Measurements from ENCODE around the gene RNF26. TPM values are rescaled to one million over a fixed set of nuclear protein-coding genes. Genes with fewer than 3 reads are reported as not detected.

RNF26 gene
- total RNA-seq, 1 donor from 2014 or later = 45.6 TPM

DNA sequence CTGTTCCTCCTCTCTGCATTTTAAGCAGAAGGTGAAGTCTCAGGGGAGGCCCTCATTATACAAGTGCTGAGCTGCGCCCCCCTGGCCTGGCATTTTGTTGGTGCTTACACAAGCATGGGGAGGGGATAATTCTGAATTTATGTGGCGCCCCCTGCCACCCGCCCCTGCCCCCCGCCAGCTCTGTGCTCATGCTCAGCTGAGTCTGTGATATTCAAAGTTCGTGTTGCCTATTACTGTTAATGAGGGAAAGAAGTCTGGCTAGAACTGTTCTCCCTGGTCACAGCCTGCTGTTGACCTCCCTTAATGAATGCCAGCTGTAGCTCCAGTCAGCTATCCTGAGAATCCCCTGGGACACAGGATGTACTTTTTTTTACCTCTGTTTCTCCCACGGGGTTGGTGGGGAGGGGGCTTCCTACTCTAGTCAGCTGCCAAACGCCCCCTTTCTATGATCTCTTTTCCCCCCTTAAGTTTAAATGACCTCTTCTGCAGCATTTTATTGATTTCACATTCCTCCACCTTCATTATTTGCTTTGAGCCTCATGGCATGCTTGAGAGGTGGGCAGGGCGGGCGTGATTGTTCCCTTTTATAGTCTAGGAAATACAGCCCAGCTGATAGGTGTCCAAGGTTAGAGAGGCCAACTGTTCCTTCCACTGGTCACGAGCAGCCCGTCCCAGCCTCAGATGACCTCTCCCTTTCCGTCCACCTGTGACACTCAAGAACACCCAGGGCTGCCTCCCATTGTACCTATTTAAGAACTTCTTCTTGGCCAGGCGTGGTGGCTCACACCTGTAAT lies 35.0 kb downstream of the RNF26 start:
- Mint-ChIP-seq H3K4me1 (ENCODE audit: unreplicated experiment) (peaks cover 55% of the 10 kb centered on the region), H3K9me3 (peaks cover 4% of the 10 kb centered on the region), H3K36me3 (peaks cover 3% of the 10 kb centered on the region), H3K27me3 (peaks cover 24% of the 10 kb centered on the region), H3K27ac (peak overlapping the region; percentile 84), H3K4me3 (peak overlapping the region; percentile 40)
- DNase-seq (ENCODE audit: extremely low spot score, unreplicated experiment) = no peak
- TF ChIP-seq, protein P1, sequence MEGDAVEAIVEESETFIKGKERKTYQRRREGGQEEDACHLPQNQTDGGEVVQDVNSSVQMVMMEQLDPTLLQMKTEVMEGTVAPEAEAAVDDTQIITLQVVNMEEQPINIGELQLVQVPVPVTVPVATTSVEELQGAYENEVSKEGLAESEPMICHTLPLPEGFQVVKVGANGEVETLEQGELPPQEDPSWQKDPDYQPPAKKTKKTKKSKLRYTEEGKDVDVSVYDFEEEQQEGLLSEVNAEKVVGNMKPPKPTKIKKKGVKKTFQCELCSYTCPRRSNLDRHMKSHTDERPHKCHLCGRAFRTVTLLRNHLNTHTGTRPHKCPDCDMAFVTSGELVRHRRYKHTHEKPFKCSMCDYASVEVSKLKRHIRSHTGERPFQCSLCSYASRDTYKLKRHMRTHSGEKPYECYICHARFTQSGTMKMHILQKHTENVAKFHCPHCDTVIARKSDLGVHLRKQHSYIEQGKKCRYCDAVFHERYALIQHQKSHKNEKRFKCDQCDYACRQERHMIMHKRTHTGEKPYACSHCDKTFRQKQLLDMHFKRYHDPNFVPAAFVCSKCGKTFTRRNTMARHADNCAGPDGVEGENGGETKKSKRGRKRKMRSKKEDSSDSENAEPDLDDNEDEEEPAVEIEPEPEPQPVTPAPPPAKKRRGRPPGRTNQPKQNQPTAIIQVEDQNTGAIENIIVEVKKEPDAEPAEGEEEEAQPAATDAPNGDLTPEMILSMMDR (conservative IDR thresholded peaks at IDR 0.05) = no peak

DNA sequence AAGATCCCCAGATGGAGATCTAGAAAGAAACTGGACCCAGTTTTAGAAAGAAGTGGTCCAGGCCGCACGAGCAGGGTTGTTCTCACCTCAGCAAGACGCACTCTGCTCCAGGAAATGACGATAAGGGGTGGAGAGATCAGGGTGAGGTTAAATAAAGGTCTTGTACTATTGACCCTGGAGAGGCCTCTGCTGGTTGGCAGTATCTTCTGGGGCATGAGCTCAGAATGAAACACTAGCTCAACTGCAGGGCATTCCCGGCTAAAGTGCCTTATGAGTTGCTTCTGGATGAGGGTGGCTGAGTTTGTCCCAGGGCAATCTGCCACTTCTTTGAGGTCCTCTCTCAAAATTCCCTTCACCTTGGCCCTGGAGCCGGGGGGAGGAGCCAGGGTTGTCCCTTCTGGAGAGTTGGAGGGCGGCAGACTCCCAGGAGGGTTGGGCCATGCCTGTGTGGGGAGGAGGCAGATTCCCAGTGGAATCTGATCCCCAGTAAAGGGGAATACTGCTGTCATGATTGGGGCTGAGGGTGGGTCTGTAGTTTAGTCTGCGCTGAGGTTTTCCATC lies 36.2 kb downstream of the RNF26 start:
- Mint-ChIP-seq H3K27me3 (peaks cover 12% of the 10 kb centered on the region), H3K4me1 (ENCODE audit: unreplicated experiment) (peaks cover 53% of the 10 kb centered on the region), H3K4me3 (peak overlapping the region; percentile 22), H3K36me3 (no peaks in the 10 kb centered on the region), H3K27ac (peak overlapping the region; percentile 56), H3K9me3 (no peaks in the 10 kb centered on the region)
- no peak for DNase-seq (ENCODE audit: extremely low spot score, unreplicated experiment)
- TF ChIP-seq, protein P1 (conservative IDR thresholded peaks at IDR 0.05) = no peak

DNA sequence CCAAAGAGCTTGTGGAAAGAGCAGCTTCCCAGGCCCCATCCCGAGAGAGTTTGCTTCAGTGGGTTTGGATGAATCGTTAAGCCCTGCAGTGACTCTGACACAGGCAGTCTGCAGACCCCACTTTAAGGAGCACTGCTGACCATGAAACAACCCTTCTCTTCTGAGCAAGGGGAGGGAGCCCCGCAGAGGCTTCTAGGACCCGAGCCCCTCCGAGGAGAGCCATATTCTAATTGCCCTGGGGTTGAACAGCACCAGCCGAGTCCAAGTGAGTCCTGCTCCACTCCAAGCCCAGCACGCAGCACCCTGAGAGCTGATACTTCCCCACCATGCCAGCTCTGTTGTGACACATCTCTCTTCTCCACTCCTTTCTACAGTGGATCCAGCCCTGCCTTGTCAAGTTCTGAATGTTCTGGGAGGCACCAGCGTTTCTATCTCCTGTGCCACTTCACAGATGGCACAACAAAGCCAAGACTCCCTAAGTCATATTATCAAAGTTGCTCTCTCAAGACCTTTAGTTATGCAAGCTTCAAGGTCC lies 36.8 kb downstream of the RNF26 start:
- no peak overlapping the region for H3K27ac Mint-ChIP-seq
- TF ChIP-seq, protein P1 (conservative IDR thresholded peaks at IDR 0.05) = no peak
- H3K4me3 Mint-ChIP-seq = no peak overlapping the region
- H3K9me3 Mint-ChIP-seq = no peaks in the 10 kb centered on the region
- no peaks in the 10 kb centered on the region for H3K36me3 Mint-ChIP-seq
- peaks cover 10% of the 10 kb centered on the region for H3K27me3 Mint-ChIP-seq
- peaks cover 58% of the 10 kb centered on the region for H3K4me1 Mint-ChIP-seq (ENCODE audit: unreplicated experiment)
- DNase-seq (ENCODE audit: extremely low spot score, unreplicated experiment) = no peak

DNA sequence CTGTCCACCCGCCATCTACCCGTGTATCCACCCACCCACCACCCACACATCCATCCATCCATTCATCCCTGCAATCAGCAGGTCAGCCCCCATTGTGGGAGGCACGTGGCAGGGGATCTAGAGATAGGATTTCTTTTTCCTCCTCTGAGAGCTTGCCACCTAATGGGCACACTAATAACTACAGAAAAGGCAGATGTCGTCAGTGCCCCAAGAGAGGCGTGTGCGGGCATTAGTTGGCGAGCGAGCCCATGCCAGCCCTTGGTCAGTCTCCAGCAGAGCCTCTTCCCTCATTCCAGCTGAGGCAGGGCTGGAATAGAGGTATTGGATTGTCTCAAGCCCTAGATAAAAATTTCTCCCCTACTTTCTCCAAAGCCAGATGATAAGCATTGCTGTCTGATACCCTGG lies 37.5 kb downstream of the RNF26 start:
- TF ChIP-seq, protein P1 (conservative IDR thresholded peaks at IDR 0.05) = no peak
- no peak overlapping the region for H3K27ac Mint-ChIP-seq
- DNase-seq (ENCODE audit: extremely low spot score, unreplicated experiment) = no peak
- no peaks in the 10 kb centered on the region for H3K9me3 Mint-ChIP-seq
- peaks cover 4% of the 10 kb centered on the region for H3K27me3 Mint-ChIP-seq
- peak overlapping the region; percentile 47 for H3K4me3 Mint-ChIP-seq
- peaks cover 62% of the 10 kb centered on the region for H3K4me1 Mint-ChIP-seq (ENCODE audit: unreplicated experiment)
- no peaks in the 10 kb centered on the region for H3K36me3 Mint-ChIP-seq

DNA sequence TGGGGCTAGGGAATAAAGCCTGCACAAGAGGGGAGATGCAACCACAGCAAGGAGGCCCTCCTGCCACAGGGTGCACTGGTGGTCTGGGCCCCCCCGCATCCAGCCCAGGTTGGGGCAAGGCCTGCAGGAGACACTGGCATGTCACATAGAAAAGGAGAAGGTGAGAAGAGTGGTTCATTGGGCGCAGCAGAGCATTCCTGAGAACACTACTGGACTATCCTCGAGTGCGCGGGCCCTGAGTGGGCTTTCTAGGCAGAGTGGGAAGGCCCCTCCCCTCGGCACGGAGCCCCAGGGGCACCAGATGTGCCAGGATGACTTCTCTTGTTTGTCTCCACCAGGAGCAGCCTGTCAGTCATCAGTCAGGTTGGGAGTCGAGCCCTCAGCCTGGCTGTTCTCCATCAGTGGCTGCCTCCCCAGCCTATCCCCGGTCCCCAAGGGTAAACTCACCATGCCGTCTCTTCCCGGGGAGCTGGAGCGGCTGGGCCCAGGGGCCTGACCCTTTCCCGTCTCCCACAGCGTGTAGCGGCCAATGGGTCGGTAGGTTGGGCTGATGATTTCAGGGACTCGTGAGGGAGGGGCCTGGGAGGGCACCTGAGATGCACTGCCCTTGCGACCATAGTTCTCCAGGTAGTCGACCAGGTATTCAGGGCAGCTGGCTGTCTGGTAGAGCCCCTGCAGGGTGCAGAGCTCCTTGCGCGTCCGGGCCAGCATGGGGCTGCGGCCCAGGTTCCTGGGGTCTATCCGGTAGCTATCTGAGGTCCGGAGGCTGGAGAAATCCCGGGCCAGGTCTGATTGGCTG lies 38.1 kb downstream of the RNF26 start:
- TF ChIP-seq, protein P1 (conservative IDR thresholded peaks at IDR 0.05) = no peak
- no peak overlapping the region for H3K4me3 Mint-ChIP-seq
- no peak for DNase-seq (ENCODE audit: extremely low spot score, unreplicated experiment)
- peaks cover 4% of the 10 kb centered on the region for H3K27me3 Mint-ChIP-seq
- no peaks in the 10 kb centered on the region for H3K36me3 Mint-ChIP-seq
- H3K27ac Mint-ChIP-seq = no peak overlapping the region
- peaks cover 57% of the 10 kb centered on the region for H3K4me1 Mint-ChIP-seq (ENCODE audit: unreplicated experiment)
- no peaks in the 10 kb centered on the region for H3K9me3 Mint-ChIP-seq
